Stimulated activated CD4-positive, alpha-beta T cell treated with anti-CD3 and anti-CD28 coated beads, Interleukin-2, amount 100 ng/mL, for 24 hours (primary cell): ENCODE data around the gene LARP4B.
"Not testable (repeated sequence)": the region's sequence is repeated elsewhere in the genome, so short reads cannot be mapped to it uniquely, and the experiment has no call there.

Experiments used
- DNase-seq, 2 donors: peaks; one replicate each; pipeline ENCODE4 v3.0.0-alpha.2; 2020

Gene LARP4B

GRCh38 chr10:784403-785088 is 147.0 kb downstream of the LARP4B start:
- DNase-seq, result peak; percentile 68 to 82

GRCh38 chr10:782751-783648 is 148.5 kb downstream of the LARP4B start:
- DNase-seq, result no peak

GRCh38 chr10:780536-781524 is 150.7 kb downstream of the LARP4B start:
- DNase-seq, result no peak

- DNase-seq, result no peak
Measured at GRCh38 chr10:778626-779330, 152.7 kb downstream of the LARP4B start.

- DNase-seq, result no peak
Measured at GRCh38 chr10:777913-778479, 153.5 kb downstream of the LARP4B start.

GRCh38 chr10:776772-777171 is 154.7 kb downstream of the LARP4B start:
- DNase-seq, result no peak

GRCh38 chr10:775245-776075 is 156.0 kb downstream of the LARP4B start:
- DNase-seq, result no peak

GRCh38 chr10:774661-775244 is 156.8 kb downstream of the LARP4B start:
- DNase-seq, result no peak

- no peak for DNase-seq
Measured at GRCh38 chr10:774223-774622, 157.3 kb downstream of the LARP4B start.

- DNase-seq, result no peak
Measured at GRCh38 chr10:773562-774161, 157.8 kb downstream of the LARP4B start.

GRCh38 chr10:772227-772637 is 159.3 kb downstream of the LARP4B start:
- DNase-seq, result no peak

GRCh38 chr10:771647-772046 is 159.9 kb downstream of the LARP4B start:
- DNase-seq, result no peak

- DNase-seq, result no peak
Measured at GRCh38 chr10:770975-771374, 160.5 kb downstream of the LARP4B start.

GRCh38 chr10:770048-770712 is 161.3 kb downstream of the LARP4B start:
- DNase-seq, result not testable (repeated sequence)

- no peak for DNase-seq
Measured at GRCh38 chr10:767794-768193, 163.7 kb downstream of the LARP4B start.

- DNase-seq, result no peak
Measured at GRCh38 chr10:767211-767610, 164.3 kb downstream of the LARP4B start.

- no peak for DNase-seq
Measured at GRCh38 chr10:761376-761775, 170.1 kb downstream of the LARP4B start.

- no peak for DNase-seq
Measured at GRCh38 chr10:760622-761021, 170.9 kb downstream of the LARP4B start.

GRCh38 chr10:759898-760477 is 171.5 kb downstream of the LARP4B start:
- no peak for DNase-seq
